Measurements from ENCODE around the gene FNDC3B.

FNDC3B gene

GRCh38 chr3:172098698-172099494 lies 59.5 kb downstream of the FNDC3B start:
- no peak for DNase-seq

- DNase-seq = no peak
Observed at GRCh38 chr3:172099495-172099808, 60.1 kb downstream of the FNDC3B start.

- no peak for DNase-seq
Observed at GRCh38 chr3:172100482-172100881, 61.1 kb downstream of the FNDC3B start.

- DNase-seq = no peak
Observed at GRCh38 chr3:172101107-172101506, 61.7 kb downstream of the FNDC3B start.

GRCh38 chr3:172102123-172102882 lies 62.9 kb downstream of the FNDC3B start:
- DNase-seq = peak; percentile 33

- no peak for DNase-seq
Observed at GRCh38 chr3:172102883-172103310, 63.5 kb downstream of the FNDC3B start.

- DNase-seq = no peak
Observed at GRCh38 chr3:172103724-172104123, 64.3 kb downstream of the FNDC3B start.

GRCh38 chr3:172104471-172105072 lies 65.2 kb downstream of the FNDC3B start:
- DNase-seq = no peak

GRCh38 chr3:172106037-172106954 lies 66.9 kb downstream of the FNDC3B start:
- no peak for DNase-seq

GRCh38 chr3:172106989-172107388 lies 67.6 kb downstream of the FNDC3B start:
- DNase-seq = peak; percentile 85

- DNase-seq = peak; percentile 36
Observed at GRCh38 chr3:172107403-172107802, 68.0 kb downstream of the FNDC3B start.

GRCh38 chr3:172110127-172110779 lies 70.9 kb downstream of the FNDC3B start:
- DNase-seq = no peak

GRCh38 chr3:172111163-172111562 lies 71.8 kb downstream of the FNDC3B start:
- no peak for DNase-seq

- DNase-seq = no peak
Observed at GRCh38 chr3:172112078-172112733, 72.8 kb downstream of the FNDC3B start.

- DNase-seq = no peak
Observed at GRCh38 chr3:172112734-172113120, 73.3 kb downstream of the FNDC3B start.

GRCh38 chr3:172113710-172114109 lies 74.3 kb downstream of the FNDC3B start:
- no peak for DNase-seq

GRCh38 chr3:172115059-172115458 lies 75.7 kb downstream of the FNDC3B start:
- DNase-seq = no peak

- no peak for DNase-seq
Observed at GRCh38 chr3:172115787-172116186, 76.4 kb downstream of the FNDC3B start.

- DNase-seq = no peak
Observed at GRCh38 chr3:172118019-172118418, 78.6 kb downstream of the FNDC3B start.

- DNase-seq = no peak
Observed at GRCh38 chr3:172119266-172119969, 80.0 kb downstream of the FNDC3B start.

- DNase-seq = no peak
Observed at GRCh38 chr3:172120912-172121311, 81.5 kb downstream of the FNDC3B start.

Data from inflammatory macrophage treated with lipopolysaccharide for 4 hours (primary cell).